Amygdala (tissue), 56 donors: ENCODE results near the gene TXNDC5.

Experiments used
- DNase-seq, 56 donors: peaks; one replicate each; lab custom pipeline; 2025; lab: John Stamatoyannopoulos, UW

TXNDC5 gene

DNA sequence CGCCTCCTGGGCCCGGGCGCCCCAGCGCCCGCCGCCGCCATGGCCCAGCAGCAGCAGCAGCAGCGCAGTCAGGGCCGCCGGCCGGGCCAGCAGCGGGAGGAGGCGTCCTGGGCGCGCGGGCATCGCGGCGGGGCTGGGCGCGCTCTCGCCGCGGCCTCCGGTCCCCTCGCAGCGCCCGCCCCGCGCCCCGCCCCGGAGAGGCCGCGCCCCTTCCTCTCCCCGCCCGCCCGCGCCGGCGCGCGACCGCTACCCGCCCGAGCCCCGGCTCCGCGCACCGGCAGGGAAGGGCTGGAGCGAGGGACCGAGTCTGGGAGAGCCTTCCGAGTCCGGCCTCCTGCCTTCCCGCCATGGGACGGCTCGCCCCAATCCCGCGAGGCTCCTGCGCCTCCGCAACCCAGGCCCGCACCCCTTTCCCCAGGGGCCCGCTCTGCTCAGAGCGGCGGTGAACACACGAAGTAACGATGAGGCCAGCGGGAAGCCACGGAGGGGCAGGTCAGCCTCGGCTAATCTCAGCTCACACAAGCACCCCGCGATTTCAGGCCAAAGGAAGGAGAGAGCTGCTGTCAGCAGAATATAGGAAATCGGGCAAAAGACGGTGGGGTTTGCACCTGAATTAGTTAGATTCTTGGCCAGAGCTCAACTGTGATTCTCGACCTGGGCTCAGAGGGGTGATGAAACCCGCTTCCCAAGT is at the start of gene TXNDC5:
TXNDC5 (minus strand) TSS at position 135 of the 691 bp plus-strand sequence; CDS start at position 123, 12 bp downstream.
- DNase-seq, result peak in 48 of 56 donors; percentile 16 to 83 (median 57)

DNA sequence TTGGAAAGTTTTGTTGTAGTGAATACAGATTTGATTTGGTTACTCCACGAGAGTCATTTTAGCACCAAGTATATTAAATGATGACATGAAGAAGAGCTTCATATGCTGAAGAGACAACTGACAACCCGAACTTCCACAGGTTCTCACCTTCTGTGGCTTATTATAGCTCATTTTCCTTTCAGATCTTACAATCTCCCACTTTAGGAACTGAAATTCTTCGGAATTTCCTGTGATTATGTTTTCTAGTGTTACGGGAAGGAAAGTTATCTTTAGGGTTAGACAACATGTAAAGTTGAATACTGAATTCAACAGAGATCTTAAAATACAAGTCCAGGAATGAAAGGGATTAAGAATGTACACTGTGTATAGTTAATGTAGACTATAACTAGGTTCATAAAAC is 49.6 kb upstream of the TXNDC5 start:
- no peak for DNase-seq

GRCh38 chr6:7959453-7959852 is 48.9 kb upstream of the TXNDC5 start:
- no peak for DNase-seq

- no peak for DNase-seq
Measured at GRCh38 chr6:7958464-7958863, 47.9 kb upstream of the TXNDC5 start.

DNA sequence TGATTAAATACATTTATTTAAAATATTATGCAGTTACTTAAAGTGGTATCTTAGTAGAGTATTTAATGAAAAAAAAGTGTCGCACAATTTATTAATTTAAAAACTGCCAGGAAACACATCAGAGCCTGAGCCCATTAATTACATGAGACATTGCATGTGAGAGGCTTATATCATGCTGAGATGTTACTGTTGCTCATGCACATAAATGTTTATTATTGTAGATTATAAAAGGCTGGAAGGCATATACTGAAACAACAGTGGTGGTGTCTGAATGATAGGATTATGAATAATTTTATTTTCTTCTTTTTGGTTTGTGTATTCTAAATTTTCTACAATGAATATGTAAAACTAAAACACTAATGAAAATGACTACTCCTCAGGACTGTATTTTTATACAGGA is 45.7 kb upstream of the TXNDC5 start:
- DNase-seq, result no peak

DNA sequence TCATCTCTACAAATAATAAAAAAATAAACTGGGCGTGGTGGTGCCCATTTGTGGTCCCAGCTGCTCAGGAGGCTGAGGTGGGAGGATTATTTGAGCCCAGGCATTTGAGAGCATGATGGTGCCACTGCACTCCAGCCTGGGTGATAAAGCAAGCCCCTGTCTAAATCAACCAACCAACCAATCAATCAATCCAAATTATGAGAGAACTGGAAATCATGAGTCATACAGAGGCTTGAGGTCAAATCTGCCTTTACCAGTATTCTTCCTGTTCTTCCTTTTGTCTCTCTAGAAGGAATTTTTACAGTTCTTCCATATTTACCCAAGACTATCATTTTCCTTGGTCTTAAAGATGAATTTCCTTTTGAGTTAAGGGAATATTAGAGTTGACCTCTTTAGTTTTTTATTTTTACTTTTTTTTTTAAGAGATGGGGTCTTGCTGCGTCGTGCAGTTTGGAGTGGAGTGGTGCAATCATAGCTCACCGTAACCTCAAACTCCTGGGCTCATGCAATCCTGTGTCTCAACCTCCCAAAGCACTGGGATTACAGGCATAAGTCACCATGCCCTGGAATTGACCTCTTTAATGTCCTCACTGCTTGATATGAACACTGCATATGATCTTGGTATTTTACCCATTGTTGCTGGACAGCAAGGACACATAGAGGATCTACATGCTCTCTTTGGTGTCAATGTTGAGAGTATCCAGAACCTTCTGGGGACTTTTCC is 44.1 kb upstream of the TXNDC5 start:
- DNase-seq, result no peak

DNA sequence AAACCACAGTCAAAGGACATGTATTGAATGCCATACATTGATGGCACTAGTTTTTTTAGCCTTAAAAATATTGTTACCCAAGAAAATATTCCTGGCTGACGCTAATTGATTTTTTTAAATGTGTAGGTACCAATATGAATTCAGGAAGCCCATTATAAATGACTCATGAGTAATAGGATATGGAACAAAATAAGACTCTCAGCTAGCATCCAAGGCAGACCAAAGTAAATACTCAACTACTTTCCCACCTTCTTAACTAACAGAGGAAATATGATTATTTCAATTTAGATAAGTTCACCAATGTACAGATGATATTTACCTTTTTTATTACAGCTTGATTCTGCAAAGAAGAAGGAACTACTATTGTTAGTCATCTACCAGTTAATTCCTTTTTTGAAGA is 43.2 kb upstream of the TXNDC5 start:
- no peak for DNase-seq

DNA sequence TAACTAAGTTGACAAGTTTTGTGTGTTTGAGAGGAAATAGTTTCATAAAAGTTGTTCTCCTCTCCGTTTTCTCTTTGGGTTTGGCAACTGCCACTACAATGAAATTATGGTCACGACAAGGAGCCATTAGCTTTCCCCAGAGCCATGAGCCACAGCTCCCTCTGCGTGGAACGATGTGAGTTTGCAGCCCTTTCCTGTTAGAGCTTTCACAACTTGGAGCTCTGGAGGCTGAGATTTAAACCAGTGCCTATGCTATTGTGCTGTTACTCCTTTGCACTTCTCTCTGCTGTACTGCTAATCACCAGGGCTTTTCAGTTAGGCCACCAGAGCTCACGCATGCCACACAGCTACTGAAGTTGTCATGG is 29.3 kb upstream of the TXNDC5 start:
- no peak for DNase-seq

DNA sequence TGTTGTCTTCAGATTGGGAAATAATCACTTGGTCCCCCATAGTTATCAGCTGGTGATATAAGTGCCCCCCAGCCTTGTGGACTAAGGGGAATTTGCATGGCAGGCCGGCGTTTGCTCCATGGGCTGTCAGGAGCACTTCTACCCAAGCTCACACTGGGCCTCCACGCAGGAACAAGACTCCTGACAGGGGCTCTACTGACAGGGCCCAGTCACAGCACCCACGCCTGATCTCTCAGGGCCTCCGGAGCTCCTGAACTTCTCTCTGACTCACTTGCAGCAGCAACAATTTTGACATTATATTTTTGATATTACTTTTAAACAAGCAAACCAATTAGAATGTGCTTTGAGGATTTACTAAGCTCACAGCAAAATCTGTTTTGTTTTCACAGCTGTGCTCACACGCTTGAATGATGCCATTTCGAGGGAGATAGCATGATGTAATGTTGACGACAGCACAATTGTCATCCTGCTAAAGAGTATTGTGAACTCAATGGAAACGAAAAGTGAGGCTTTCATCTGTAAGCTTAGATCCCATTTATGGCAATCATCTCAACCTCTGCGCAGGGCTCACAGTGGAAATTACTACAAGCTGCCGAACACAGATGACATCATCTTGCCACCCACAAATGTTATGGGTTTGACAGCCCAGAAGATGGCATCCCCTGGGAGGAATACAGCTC is 28.7 kb upstream of the TXNDC5 start:
- DNase-seq, result no peak

DNA sequence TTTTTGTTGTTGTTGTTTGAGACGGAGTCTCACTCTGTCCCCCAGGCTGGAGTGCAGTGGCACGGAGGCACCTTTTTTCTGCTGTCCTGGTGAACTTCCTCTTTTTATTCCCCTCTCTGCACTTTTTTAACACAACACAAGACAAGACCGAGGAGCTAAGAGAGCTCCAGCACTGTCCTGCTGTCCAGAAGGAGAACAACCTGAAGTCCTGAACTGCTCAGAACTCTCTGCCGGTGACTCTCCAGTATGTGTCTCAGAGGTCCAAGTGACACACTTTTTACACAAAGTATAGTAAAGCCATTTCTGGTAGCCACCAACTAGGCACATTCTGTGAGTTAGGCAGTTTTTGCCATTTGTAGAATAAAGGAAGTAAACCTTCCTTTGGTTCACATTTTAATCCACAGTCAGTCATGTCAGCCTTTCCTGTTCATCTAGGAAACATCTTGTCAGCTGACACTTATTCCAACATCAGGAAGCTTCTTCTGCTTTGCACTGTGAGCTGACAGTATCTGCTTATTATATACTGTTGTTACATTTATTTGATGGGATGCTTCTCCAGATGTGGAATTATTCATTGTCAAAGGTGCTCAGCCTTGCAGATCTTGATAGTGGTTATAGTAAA is 28.1 kb upstream of the TXNDC5 start:
- no peak for DNase-seq

DNA sequence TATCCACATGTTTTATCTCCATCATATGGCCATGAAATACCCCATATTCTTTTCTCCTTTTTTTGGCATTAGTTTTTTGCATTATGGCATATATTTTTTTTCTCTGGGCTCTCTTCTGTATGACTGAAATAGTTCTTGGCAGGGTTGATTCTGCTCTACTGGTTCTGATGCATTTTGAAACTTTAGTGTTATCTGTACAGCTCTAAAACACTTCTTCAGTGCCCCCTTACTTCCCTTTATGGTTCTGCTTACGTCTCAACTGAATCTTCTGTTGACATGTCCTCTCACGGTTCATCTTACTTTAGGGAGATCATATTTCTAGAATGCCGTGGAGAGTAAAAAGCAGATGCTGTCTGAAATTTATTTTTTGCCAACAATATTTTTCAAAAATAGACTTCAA is 23.2 kb upstream of the TXNDC5 start:
- DNase-seq, result no peak

DNA sequence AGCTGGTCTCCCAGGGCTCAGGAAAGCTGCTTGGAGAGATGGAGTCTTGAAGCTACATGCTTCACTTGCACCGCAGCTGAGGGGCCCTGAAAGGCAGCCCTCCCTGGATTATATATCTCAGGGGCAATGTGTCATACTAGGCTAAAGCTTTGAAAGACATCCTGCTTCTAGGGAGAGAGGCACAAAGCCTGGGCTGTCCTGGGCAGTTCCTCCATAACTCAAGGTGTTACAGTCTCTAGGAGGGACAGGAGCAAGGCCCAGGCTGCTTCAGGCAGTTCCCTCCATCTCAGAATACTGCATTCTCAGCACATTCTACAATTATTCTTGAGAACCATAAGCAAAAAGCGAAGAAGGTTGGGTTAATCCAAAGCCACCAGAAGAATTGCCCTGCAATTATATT is 22.0 kb upstream of the TXNDC5 start:
- DNase-seq, result no peak

GRCh38 chr6:7924867-7925266 is 14.3 kb upstream of the TXNDC5 start:
- DNase-seq, result no peak

DNA sequence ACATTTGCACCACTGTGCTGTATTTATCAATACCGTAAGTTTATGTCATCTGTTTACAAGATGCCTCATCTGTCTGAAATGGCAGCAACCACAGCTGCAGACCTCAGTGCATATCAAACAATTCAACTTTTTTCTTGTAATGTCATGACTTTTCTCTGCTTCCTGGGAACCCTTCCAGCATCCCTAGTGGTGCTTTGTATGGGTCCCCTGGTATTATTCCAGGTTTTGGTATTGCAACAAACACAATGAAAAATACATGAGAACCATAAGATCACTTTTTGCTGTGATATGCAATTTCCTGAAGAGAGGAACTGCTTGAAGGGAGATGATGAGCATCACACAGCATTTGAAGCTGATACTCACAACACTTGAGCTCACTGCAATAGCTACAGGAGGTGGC is 12.0 kb upstream of the TXNDC5 start:
- DNase-seq, result no peak

- DNase-seq, result no peak
Measured at GRCh38 chr6:7921632-7922092, 11.1 kb upstream of the TXNDC5 start.

DNA sequence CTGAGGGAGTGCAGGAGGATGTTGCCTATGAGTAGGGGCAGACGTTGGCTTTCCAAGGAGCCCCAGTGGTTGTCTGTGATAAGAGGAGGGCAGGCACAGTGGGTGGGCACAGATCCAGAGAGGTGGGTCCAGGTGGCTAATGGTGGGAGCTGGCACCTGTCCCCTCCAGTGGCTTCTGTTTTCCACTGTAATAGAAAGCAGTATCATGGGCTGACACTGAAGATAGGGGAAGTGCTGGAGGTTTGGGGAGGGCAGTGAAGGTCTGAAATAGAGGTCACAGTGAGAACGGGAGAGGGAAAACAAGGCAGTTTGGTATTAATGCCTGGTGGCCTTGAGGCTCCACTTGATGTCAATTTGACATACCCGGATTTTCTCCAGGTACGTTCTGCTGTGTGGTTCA is 10.5 kb upstream of the TXNDC5 start:
- DNase-seq, result no peak

DNA sequence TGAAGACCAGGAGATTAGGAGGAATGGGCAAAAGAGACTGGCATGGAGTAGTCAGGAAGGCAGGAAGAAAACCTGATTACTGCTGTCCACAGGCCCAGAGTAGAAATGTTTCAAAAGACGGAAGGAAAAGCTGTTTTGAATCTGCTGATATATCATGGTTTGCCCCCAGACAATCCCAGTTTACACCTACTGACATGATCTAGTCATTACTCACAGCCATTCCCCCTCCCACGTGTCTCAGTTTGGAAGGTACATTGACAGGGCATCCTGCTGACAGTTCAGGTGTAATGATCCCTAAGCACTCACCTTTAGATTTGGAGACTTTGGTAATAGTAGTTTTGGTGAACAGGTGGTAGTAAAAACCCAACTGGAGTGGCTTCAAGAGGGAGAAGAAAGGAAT is 9.8 kb upstream of the TXNDC5 start:
- DNase-seq, result no peak

DNA sequence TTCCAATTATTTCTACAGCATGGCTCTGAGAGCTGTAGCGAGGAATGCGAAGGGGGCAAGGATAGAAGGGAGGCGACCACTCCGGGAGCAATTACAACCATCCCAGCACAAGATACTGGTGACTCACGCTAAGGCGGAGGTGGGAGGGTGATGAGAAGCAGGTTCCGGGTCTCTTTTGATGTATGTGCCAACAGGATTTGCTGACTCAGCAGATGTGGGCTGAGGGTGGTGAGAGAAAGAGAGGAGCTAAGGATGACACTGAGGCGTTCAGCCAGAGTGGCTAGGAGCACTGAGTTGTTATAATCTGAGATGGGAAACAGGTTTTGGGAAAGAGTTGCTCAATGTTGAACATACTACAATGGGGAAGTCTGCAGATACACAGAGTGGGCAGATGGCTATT is 9.3 kb upstream of the TXNDC5 start:
- DNase-seq, result no peak

- no peak for DNase-seq
Measured at GRCh38 chr6:7918403-7918802, 7.8 kb upstream of the TXNDC5 start.

GRCh38 chr6:7917729-7918128 is 7.1 kb upstream of the TXNDC5 start:
- no peak for DNase-seq

- DNase-seq, result no peak
Measured at GRCh38 chr6:7916959-7917358, 6.4 kb upstream of the TXNDC5 start.
